HG02759 (cell line): ENCODE results near the gene EEF1AKMT1.

ENCODE experiments used
- ATAC-seq: cut with Tn5 transposase; IDR thresholded peaks from one replicate; pipeline ENCODE4 v1.9.1; 2021; ENCODE audit warnings: mild to moderate bottlenecking, moderate library complexity; ENCODE audit not compliant: unreplicated experiment

EEF1AKMT1 gene, protein sequence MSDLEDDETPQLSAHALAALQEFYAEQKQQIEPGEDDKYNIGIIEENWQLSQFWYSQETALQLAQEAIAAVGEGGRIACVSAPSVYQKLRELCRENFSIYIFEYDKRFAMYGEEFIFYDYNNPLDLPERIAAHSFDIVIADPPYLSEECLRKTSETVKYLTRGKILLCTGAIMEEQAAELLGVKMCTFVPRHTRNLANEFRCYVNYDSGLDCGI

DNA sequence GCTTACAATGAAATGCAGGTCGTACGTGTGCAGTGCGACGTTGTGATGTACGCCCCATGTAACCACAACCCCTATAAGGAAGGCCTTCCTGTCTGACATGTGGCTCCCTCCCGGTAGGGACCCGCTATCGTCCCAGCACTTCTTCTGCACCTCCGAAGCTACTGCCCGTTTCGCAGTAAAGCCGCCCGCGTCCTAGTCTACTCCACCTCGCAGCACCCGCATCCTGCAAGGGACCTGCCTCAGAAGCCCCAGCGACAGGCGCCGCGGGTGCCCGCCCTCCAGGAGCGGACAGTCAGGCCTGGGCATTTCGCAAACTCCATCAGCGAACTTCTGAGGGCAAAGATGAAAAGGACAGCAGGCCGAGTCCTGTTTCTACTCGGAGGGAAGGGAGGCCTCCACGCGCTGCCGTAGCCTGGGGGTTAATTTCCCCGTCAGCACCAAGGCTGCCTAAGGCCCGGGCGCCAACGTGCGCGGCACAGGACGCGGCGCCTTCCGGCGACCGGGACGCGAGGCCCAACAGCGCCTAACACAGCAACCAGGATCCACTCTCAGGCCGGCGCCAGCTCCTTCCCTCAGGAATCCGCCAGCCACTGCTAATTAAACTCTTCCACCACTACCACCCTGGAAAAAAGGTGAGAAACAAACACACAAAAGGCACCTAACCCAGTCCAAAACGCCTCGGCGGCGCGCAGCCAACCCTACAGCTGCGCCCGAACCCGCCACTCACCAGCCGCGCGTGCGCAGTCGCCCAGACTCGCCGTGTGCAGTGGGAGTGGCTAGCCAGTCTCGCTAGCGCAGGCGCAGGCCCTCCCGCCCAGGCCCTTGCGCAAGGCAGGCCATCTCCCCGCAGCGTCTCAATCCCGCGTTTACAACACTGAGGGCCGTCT lies at the start of gene EEF1AKMT1:
Gene EEF1AKMT1, minus strand, starts transcription at position 768 of the 887 bp plus-strand sequence. CDS start 16,363 bp downstream, outside the sequence.
- peak; percentile 94 for ATAC-seq

DNA sequence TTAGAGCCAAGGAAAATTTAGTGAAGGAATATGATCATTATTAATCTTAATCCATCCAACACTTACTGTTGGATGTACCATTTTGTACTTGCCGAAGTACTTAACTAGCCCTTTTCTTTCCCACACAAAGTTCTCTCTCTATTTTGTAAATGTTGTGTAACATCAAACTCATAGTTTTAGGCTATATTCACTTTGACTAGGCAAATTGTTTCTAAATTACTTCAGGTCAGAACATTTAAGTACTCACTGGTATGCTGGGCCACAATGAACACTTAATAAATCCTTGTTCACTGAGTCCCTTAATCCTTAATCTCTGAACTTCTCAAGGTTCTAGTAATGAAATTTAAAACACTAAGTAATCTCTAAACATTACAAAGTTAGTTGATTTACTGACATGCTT lies 49.3 kb upstream of the EEF1AKMT1 start:
- ATAC-seq: no peak

DNA sequence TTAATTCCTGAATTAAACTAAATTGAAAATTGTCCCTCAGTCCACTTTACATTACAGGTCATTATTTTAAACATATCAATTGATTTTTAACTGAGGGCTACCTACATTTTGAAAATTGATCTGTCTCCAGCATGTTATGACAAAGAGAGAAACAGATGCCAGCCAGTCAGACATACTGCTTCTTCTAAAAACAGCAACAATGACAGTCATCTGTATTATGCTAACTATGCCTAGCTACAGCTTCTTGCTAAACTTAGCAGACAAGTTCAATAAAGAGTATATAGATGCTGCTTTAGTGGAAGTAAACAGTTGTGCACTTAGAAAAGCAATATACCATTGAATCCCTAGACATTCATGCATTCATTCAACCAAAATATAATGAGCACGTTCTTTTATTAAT lies 48.6 kb upstream of the EEF1AKMT1 start:
- ATAC-seq: no peak

DNA sequence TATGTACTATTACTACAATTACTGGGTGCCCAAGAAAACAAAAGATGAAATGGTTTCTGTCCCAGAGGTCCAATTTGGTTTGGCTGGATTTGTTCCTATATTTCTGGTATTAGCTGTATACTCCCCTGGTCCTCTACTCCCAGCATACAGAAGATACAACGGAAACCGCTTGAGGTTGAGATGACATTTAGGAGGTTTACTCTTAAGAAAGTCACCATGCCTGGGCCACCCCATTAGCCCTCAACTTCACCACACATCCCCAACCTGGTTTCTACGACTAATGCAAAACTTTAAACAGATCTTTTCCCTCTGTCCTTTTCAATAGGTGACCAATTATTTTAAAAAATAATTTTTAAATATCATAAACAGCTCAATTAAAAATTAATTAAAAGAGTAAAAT lies 46.0 kb upstream of the EEF1AKMT1 start:
- ATAC-seq: no peak

DNA sequence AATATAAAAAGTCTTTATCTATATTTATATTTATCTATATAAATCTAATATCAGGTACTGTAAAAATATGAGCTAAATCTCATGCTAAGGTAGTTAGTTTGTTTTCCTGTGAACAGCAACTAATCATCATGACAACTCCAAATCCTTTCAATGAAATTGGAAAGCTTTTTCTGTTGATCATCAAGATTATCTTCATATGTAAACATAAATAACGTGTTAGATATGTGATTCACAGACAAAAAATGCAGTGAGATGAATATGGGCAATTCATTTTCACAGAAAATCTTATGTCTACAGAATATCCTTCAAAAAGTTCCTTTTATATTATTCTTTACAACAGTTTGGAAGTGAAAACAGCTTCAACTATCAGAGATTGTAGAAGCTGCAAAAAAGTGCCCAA lies 41.7 kb upstream of the EEF1AKMT1 start:
- no peak for ATAC-seq

DNA sequence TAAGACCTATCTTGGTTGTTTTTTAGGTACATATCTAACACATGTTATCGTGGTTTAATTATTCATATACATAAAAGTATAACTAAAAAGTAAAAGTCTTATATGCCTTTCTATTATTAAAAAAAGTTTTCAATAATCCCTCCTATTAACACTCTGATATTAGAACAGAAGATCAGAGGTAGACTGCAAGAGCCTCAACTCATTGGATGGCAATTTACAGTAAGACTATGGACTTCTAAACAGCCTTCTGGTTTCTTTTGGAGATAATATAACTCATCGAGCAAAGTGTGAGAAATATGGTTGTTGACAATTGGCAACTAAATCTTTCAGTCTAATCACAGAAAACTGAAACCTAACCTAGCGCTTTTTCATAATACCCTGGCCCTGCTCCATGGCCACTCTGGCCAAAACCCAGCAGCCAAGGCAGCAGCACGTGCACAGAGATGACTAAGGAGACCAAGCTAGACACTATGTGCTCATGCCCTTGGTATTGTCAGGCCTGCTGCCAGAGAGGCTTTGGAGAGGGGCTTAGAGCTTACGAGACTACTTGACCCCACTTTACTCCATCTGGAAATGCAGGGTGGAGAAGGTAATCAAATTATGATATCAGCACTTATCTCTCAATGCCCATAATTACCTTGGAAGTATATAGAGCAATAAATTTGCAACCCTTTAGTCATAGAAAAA lies 40.6 kb upstream of the EEF1AKMT1 start:
- ATAC-seq: no peak

DNA sequence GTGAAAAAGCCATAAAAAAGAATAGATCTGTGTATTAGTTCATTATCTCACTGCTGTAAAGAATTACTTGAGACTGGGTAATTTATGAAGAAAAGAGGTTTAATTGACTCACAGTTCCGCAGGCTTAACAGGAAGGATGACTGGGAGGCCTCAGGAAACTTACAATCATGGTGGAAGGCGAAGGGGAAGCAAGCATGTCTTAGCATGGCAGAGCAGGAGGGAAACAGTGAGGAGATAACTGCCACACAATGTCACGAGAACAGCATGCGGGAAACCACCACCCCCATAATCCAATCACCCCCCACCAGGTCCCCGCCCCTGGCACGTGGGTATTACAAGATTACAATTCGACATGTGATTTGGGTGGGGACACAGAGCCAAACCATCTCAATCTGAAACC lies 39.1 kb upstream of the EEF1AKMT1 start:
- no peak for ATAC-seq

DNA sequence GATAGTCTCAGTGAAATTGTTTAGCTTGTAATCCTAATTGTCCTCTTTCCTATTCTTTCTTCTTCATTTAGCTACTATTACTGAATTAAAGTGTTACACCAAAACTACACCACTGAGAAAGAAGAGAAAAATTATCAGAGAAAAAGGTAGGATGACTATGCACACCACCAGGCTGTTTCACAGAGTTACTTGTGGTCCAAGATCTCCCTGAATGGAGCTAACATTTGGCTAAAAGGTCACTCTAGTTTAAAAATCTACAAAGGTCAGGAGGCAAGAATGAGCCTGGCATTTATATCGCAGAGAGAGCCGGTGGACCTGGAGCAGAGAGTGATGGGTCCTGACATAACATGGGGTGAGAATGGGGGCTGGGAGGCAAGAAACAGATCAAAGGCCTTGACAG lies 37.0 kb upstream of the EEF1AKMT1 start:
- no peak for ATAC-seq

DNA sequence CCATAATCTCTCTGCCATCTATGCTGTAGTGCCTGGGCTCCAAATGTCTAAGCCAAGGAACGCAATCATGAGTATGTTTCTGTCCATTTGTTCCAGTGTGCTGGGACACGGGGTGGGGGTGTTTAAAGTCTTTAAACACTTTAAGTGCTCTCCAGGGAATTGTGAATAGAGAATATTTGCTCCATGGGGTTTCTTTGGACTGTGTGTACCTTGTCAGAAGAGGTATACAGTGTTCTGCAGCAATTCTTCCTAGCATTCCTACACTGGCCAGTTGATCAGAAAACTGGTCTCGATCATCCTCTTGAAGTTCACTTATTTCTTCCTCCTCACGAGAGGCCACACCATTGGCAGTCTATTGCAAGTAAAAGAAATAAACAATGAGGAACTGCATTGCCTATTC lies 35.1 kb upstream of the EEF1AKMT1 start:
- no peak for ATAC-seq

DNA sequence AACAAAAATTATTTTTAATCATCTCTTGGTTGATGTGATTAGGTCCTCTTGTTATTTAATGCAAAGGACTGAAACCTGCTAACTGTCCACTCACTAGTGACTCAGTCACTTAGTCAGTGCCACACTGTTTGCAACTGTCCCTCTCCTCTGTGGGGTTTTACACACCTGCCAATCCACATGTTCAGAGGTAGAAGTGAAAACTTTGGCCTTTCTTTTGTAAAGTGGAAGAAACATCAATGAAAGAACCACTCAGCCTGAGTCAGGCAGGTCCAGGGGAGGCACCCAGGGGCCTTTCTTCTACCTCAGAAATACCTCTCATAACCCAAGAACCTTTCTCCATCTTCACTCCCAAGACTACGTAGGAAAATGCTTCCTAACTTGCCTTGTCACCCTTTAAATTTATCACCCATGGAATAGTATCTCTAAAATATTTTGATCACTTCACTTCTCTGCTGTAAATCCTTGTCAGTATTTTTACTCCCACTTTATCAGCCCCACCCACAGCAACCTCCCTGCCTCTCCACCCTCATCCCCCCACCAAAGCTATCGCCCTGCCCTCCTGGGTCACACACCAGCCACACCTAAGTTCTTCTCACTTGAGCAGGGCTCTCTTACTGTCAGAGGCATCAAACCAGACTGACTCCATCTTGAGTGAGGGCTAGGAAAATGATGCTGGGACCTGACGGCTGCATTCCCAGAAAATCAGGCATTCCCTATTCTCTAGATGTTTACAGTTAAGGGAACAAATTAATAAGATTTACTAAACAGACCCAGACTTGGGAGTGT lies 29.6 kb upstream of the EEF1AKMT1 start:
- ATAC-seq: no peak

DNA sequence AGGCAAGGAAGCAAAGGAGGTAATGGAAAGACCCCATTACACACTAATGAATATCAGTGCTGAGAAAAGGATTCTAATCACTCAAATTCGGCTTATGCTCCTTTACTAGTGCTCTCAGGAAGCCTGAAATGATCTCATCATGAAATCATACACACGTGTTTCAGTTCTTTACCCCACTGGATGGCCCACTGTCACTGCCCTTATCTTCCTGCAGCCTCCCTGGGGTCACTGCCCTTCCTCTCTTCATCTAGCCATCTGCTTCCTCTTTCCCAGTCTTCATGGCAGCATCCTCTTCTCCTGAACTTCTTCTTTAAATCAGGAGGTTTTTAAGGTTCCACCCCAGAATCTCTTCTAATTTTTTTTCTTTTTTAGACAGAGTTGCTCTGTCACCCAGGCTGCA lies 27.9 kb upstream of the EEF1AKMT1 start:
- no peak for ATAC-seq

DNA sequence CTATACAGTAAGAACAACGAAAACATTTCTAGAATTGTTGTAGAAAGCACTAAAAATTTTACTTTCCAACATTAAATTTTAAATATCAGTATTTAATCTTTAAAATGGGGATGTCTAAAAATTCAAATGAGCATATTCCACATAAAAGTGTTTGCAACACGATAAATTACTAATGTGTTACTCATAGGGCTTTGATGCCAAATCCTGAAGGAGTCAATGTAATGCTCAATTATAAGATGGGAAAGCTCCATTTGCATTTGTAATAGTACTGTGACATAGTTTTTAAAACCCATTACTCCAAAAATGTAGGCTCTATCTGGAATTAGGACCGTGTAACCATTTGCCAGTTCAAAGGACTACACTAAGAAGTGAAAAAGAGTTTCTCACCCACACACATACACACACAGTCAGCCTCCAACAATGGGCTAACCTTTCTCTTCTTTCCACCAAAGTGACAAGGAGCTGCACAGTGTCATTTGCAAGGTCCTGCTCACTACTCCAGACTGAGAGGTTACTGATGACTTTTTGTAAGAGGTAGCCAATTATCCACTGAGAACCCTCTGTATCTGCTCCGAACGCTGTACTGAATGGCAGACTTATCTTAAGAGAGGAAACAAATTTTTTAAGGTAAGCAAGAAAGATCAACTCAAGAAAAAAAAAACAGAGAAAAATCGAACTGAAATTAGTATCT lies 26.1 kb upstream of the EEF1AKMT1 start:
- ATAC-seq: no peak

DNA sequence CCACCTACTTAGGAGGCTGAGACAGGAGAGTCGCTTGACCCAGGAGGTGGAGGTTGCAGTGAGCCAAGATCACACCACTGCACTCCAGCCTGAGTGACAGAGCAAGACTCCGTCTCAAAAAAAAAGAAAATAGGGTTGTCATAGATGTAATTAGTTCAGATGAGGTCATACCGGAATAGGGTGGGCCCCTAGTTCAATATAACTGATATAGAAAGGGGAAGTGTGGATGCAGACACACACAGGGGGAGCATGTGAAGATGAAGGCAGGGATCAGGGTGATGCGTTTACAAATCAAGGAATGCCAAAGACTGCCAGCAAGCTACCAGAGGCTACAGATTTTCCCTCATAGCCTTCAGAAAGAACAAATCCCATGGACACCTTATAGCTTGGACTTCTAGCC lies 24.3 kb upstream of the EEF1AKMT1 start:
- ATAC-seq: no peak

DNA sequence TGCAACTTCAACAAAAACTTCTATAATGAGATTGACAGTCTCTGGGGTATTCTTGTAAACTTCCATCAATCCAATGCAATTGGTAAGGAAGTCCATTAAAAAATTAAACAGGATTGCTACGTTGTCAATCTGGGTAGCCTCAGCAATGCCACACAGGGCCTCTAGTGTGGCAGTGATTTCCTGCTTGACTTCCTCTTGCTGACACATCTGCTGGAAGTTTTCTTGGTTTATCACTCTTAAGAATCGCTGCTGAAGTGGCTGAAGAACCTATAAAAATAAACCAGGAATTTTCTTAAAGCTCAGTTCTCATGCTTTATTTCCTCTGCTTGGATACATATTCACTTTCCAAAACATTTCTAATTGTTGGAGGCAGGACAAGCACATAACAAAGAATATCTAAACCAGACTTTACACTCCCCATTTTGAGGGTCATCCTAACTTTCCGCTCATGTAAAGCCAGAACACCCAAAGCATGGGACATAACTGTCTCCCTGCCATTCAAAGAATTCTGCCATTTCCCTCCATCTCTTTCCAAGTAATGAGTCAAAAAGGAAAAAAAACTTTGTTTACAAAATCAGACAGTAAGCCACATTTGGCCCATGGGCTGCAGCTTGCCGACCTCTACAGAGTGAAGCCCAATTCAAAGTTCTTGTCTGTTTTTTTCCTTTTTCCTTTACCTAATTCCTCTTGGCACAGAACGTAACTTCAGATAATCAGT lies 23.2 kb upstream of the EEF1AKMT1 start:
- ATAC-seq: no peak

DNA sequence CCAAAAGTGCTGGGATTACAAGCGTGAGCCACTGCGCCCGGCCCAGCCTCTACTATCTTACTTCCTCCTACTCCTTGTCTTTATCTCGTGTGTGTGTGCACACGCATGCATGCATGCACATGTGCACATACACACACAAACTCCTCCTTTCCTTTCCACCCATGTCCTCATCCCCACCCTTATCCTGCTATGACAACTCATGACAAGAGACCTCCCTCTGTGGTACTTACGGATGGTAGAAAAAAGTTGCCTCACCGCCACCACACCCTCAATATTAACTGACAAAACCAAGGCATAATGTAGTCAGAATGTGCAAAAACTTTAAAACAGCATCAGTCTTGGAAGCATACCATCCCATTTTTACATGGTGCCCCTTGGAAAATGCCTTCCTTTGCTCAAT lies 15.9 kb upstream of the EEF1AKMT1 start:
- ATAC-seq: no peak

DNA sequence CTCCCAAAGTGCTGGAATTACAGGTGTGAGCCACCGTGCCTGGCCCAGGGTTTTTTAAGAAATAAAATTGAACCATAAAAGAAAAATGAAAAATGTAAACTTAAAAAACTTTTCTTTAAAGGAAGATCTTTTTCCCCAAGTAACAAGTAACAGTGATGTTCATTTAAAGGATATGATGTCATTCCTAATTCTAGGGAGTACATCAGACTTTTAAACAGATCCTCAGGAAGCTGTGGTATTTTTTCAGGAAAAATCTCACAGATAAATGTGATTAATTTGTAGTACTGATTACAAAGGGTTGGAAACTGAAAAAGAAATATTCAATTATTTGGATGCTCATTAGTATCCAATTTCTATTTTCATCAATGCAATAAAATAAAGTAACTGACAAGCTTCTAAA lies 14.6 kb upstream of the EEF1AKMT1 start:
- ATAC-seq: no peak

DNA sequence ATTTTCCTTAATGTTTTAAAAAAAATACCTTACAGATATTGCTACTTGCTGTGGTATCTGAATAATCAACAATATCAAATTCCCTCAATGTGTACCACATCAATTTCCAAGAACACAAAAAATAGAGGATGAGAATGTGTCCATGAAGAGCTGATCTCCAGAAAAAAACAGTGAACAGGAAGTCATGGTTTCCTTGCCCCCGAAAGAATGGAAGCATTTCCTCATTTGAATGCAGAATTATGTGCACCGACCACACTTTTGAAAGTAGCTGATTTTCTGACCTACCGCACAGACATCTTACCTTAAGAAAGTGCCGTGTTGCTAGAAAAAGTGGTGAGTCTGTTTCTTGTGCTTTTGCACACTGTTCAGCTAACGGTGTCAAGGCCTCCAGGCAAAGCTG lies 13.4 kb upstream of the EEF1AKMT1 start:
- no peak for ATAC-seq

DNA sequence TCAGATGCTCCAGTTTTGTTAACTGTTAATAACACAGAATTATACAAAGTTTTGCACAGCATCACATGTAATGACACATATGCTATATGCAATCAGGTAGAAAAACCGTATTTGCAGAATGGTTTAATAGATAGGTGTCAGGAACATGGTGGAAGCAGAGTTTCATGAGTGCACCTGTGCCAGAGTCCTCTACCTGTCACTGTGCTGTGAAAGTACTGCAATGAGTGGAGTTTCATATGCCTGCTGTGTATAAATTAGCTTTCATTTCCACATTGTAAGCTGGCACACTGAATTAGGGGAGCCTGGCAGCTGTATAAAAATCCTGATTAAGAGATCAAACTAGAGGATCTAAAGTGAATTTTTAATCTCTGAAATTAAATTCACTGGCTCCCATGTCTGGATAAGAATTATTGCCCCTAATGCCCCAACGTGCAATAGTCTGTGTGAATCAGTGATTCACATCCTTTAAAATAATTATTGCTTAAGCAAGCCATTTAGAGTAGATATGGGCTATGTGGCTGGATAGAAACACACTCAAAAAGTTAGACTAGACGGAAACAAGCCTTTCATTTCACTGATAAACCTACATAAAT lies 8.5 kb upstream of the EEF1AKMT1 start:
- ATAC-seq: peak; percentile 91

DNA sequence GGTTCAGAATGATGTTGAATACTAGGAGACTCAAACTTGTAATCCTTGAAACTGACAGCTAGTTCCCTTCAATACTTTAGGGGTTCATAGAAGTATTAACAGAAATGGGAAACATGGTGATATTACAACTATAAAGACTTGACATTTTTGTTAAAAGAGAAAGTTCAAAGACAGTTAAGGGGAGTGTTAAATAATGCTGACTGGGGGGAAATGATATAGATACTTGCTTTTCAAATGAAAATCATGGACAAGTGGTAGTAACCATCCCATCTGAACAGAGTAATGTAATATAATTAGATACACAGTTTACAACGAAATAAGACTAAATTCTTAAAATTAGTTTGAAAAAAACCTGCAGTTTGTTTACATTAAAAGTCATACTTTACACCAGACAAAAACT lies 6.6 kb upstream of the EEF1AKMT1 start:
- ATAC-seq: no peak
